ENCODE results near the gene PRR20G. TPM values are rescaled to one million over a fixed set of nuclear protein-coding genes. Genes with fewer than 3 reads are reported as not detected.

PRR20G gene
- total RNA-seq, 2 experiments from 2014 or later: not detected

- no peaks in the 10 kb centered on the region for H3K4me1 ChIP-seq (ENCODE audit: insufficient read depth, low read length, poor library complexity, severe bottlenecking)
- no peaks in the 10 kb centered on the region for H3K9me3 ChIP-seq (ENCODE audit: low read length)
- CTCF ChIA-PET (ENCODE audit: unreplicated experiment): no interaction called here
- intact Hi-C loops (cut with micrococcal nuclease; ENCODE audit: unreplicated experiment): no loop called here
- no TSS peak for BruUV-seq (replicated peaks)
- no peak for DNase-seq (ENCODE audit: low spot score)
- no peak overlapping the region for H3K4me2 ChIP-seq (ENCODE audit: low read length)
- TF ChIP-seq, protein P1, sequence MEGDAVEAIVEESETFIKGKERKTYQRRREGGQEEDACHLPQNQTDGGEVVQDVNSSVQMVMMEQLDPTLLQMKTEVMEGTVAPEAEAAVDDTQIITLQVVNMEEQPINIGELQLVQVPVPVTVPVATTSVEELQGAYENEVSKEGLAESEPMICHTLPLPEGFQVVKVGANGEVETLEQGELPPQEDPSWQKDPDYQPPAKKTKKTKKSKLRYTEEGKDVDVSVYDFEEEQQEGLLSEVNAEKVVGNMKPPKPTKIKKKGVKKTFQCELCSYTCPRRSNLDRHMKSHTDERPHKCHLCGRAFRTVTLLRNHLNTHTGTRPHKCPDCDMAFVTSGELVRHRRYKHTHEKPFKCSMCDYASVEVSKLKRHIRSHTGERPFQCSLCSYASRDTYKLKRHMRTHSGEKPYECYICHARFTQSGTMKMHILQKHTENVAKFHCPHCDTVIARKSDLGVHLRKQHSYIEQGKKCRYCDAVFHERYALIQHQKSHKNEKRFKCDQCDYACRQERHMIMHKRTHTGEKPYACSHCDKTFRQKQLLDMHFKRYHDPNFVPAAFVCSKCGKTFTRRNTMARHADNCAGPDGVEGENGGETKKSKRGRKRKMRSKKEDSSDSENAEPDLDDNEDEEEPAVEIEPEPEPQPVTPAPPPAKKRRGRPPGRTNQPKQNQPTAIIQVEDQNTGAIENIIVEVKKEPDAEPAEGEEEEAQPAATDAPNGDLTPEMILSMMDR (conservative IDR thresholded peaks at IDR 0.05; ENCODE audit: low read length): no peak
- no peaks in the 10 kb centered on the region for H4K20me1 ChIP-seq (ENCODE audit: insufficient read depth, low read length)
- no peak overlapping the region for H2AFZ ChIP-seq (ENCODE audit: low read length)
- H3K27ac ChIP-seq (ENCODE audit: low read depth, low read length, poor library complexity, severe bottlenecking): no peak overlapping the region
- POLR2A ChIA-PET: no interaction called here
- no peaks in the 10 kb centered on the region for H3K79me2 ChIP-seq (ENCODE audit: insufficient read depth, low read depth, low read length)
- no peaks in the 10 kb centered on the region for H3K36me3 ChIP-seq (ENCODE audit: insufficient read depth, low read length)
- no peaks in the 10 kb centered on the region for H3K9me2 ChIP-seq (ENCODE audit: insufficient read depth, low read length)
- no peak overlapping the region for H3K4me3 ChIP-seq (ENCODE audit: low read depth, low read length, poor library complexity, severe bottlenecking)
Observed at GRCh38 chr3:127258733-127259132, 29.1 kb downstream of the PRR20G start.

GRCh38 chr3:127257351-127257750 lies 30.5 kb downstream of the PRR20G start:
- Histone ChIP-seq H3K36me3 (ENCODE audit: insufficient read depth, low read length) (no peaks in the 10 kb centered on the region), H2AFZ (ENCODE audit: low read length) (no peak overlapping the region), H3K27ac (ENCODE audit: low read depth, low read length, poor library complexity, severe bottlenecking) (no peak overlapping the region), H4K20me1 (ENCODE audit: insufficient read depth, low read length) (no peaks in the 10 kb centered on the region), H3K4me1 (ENCODE audit: insufficient read depth, low read length, poor library complexity, severe bottlenecking) (no peaks in the 10 kb centered on the region), H3K4me3 (ENCODE audit: low read depth, low read length, poor library complexity, severe bottlenecking) (no peak overlapping the region), H3K9me2 (ENCODE audit: insufficient read depth, low read length) (no peaks in the 10 kb centered on the region), H3K9me3 (ENCODE audit: low read length) (no peaks in the 10 kb centered on the region), H3K4me2 (ENCODE audit: low read length) (no peak overlapping the region), H3K79me2 (ENCODE audit: insufficient read depth, low read depth, low read length) (no peaks in the 10 kb centered on the region)
- no TSS peak for BruUV-seq (replicated peaks)
- no peak for DNase-seq (ENCODE audit: low spot score)
- intact Hi-C loops (cut with micrococcal nuclease; ENCODE audit: unreplicated experiment): no loop called here
- no peak for TF ChIP-seq EZH2phosphoT487 (IDR thresholded peaks at IDR 0.05; ENCODE audit: borderline replicate concordance, low read depth, low read length)
- TF ChIP-seq, protein P1 (conservative IDR thresholded peaks at IDR 0.05; ENCODE audit: low read length): no peak
- ChIA-PET CTCF (ENCODE audit: unreplicated experiment) (no interaction called here), POLR2A (no interaction called here)

DNA sequence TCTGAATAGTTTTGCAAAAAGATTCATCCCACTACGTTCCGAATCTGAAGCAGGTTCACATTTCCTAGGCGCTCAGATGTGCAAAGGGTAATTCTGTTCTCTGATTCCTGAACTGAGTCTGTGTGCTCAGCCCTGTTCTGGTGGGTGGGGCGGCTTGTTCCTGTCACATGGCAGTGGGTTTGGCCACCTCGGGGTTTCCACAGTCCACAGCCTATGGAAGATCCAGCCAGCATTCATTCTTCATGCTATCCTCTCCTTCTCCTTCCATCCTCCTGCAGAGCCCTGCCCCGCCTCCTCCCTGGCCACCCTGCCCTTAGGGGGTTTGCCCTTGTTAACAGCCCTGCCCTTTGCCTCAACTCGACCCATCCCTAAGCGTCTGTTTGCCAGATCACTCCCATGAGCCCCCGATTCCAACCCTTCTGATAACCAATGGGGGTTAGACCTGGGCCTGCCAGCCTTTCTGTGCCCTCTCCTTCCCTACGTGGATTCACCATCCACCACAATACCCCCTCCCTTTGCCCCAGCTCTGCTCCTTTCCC lies 31.0 kb downstream of the PRR20G start:
- no TSS peak for BruUV-seq (replicated peaks)
- no peak for DNase-seq (ENCODE audit: low spot score)
- ChIA-PET POLR2A (no interaction called here), CTCF (ENCODE audit: unreplicated experiment) (no interaction called here)
- Histone ChIP-seq H4K20me1 (ENCODE audit: insufficient read depth, low read length) (no peaks in the 10 kb centered on the region), H2AFZ (ENCODE audit: low read length) (no peak overlapping the region), H3K4me2 (ENCODE audit: low read length) (no peak overlapping the region), H3K4me3 (ENCODE audit: low read depth, low read length, poor library complexity, severe bottlenecking) (no peak overlapping the region), H3K9me3 (ENCODE audit: low read length) (no peaks in the 10 kb centered on the region), H3K9me2 (ENCODE audit: insufficient read depth, low read length) (no peaks in the 10 kb centered on the region), H3K4me1 (ENCODE audit: insufficient read depth, low read length, poor library complexity, severe bottlenecking) (no peaks in the 10 kb centered on the region), H3K36me3 (ENCODE audit: insufficient read depth, low read length) (no peaks in the 10 kb centered on the region), H3K27ac (ENCODE audit: low read depth, low read length, poor library complexity, severe bottlenecking) (no peak overlapping the region), H3K79me2 (ENCODE audit: insufficient read depth, low read depth, low read length) (no peaks in the 10 kb centered on the region)
- intact Hi-C loops (cut with micrococcal nuclease; ENCODE audit: unreplicated experiment): no loop called here
- TF ChIP-seq, protein P1 (conservative IDR thresholded peaks at IDR 0.05; ENCODE audit: low read length): no peak
- TF ChIP-seq EZH2phosphoT487 (IDR thresholded peaks at IDR 0.05; ENCODE audit: borderline replicate concordance, low read depth, low read length): no peak
